Transverse colon (tissue), 4 donors: ENCODE results near the gene COL4A6.

ENCODE experiments used
- CTCF ChIP-seq, 5 experiments: fragments of 200-600 bp in 3 of 5; fragments of 450-650 bp in 2 of 5; sonication (generic) in 3 of 5; IDR thresholded peaks; 1 replicate in 2 of 5; 2 replicates in 3 of 5; pipeline ENCODE4 v1.5.1; 2016 to 2017; ENCODE audit warnings: antibody characterized with exemption in 5 of 5, inconsistent platforms in 3 of 5, mild to moderate bottlenecking in 2 of 5, moderate library complexity in 1 of 5
- EP300 ChIP-seq: sonication (generic); formaldehyde crosslinking; IDR thresholded peaks from one replicate; pipeline ENCODE4 v1.6.1; 2017; ENCODE audit warnings: antibody characterized with exemption, low read depth
- POLR2A ChIP-seq: fragments of 450-650 bp; IDR thresholded peaks from one replicate; pipeline ENCODE4 v1.6.1; 2016; ENCODE audit warnings: antibody characterized with exemption, mild to moderate bottlenecking, moderate library complexity
- POLR2AphosphoS5 ChIP-seq, 3 donors: sonication (generic); formaldehyde crosslinking; IDR thresholded peaks; one replicate each; pipeline ENCODE4 v1.6.1; 2016; ENCODE audit warnings: antibody characterized with exemption in 3 of 3

DNA sequence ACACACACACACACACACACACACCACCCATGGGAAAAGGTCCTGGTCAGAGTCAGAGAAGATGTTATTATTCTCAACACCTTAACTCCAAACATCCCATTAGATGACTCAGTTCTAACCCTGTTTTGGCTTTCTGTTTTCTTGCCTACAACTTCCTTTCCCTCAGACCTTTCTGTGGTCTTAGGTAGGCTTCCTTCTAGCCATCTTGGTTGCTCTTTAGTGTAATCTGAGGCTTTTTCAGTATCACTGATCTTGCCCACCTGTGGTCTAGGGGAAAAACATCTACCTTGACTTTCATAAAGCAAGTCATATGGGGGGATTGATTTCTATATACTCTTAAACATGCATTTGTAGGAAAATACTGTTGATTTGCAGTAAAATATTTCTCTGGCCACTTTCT lies 289.7 kb downstream of the COL4A6 start:
- no peak for TF ChIP-seq POLR2A
- no peak for TF ChIP-seq CTCF (IDR thresholded peaks at IDR 0.05)
- no peak for TF ChIP-seq EP300
- no peak for TF ChIP-seq POLR2AphosphoS5 (IDR thresholded peaks at IDR 0.05)
